Endothelial cell of umbilical vein (primary cell): ENCODE measurements around the gene BTG2. TPM values are rescaled to one million over a fixed set of nuclear protein-coding genes. Genes with fewer than 3 reads are reported as not detected.

Experiments used
- BruUV-seq: library from RNA; stranded (reverse); fragments of 400-500 nt; replicated peaks from 2 replicates; lab custom pipeline; 2021; lab: Mats Ljungman, UMichigan
- CTCF ChIA-PET: fragments of 300-600, 350-600 bp; sonication (Branson Sonifier 250); formaldehyde crosslinking; loops from one replicate; lab custom pipeline; 2021; ENCODE audit warnings: antibody characterized with exemption, inconsistent platforms; lab: Charles Lee
- POLR2A ChIA-PET: fragments of 300-600, 350-600 bp; sonication (Branson Sonifier 250); formaldehyde crosslinking; loops from one replicate; lab custom pipeline; 2021; ENCODE audit warnings: antibody characterized with exemption, inconsistent platforms; lab: Charles Lee
- DNase-seq: peaks from one replicate; pipeline ENCODE4 v3.0.0-alpha.2; 2011; ENCODE audit warnings: low read depth, low spot score
- FAIRE-seq: peaks from 2 replicates; lab custom pipeline; 2011; peaks lifted over from hg19 to GRCh38; lab: Jason Lieb, UNC
- H2AFZ ChIP-seq: 2 replicates; pipeline ENCODE4 v1.6.0; 2012; ENCODE audit warnings: low read depth, low read length, control low read depth, inconsistent platforms
- H3K27ac ChIP-seq: 2 replicates; pipeline ENCODE4 v1.5.1; 2011; ENCODE audit warnings: low read depth, mild to moderate bottlenecking, control low read depth, low read length, moderate library complexity; ENCODE audit not compliant: insufficient read depth
- H3K27me3 ChIP-seq, 2 experiments: 2 replicates each; pipeline versions ENCODE4 v1.6.0 to v1.6.1; 2011; ENCODE audit warnings: low read length in 2 of 2, mixed read lengths in 1 of 2; ENCODE audit not compliant: control insufficient read depth in 2 of 2, insufficient read depth in 2 of 2
- H3K36me3 ChIP-seq, 2 experiments: 2 replicates in 1 of 2; 3 replicates in 1 of 2; pipeline ENCODE4 v1.5.1; 2011; ENCODE audit warnings: low read length in 2 of 2, mild to moderate bottlenecking in 1 of 2, moderate library complexity in 1 of 2; ENCODE audit not compliant: control insufficient read depth in 2 of 2, insufficient read depth in 2 of 2; ENCODE audit errors: extremely low read depth in 1 of 2
- H3K4me1 ChIP-seq: 3 replicates; pipeline ENCODE4 v1.5.1; 2011; ENCODE audit warnings: mild to moderate bottlenecking, low read length; ENCODE audit not compliant: control insufficient read depth, insufficient read depth; ENCODE audit errors: extremely low read depth
- H3K4me2 ChIP-seq: 2 replicates; pipeline ENCODE4 v1.6.1; 2011; ENCODE audit warnings: low read length, control low read depth, mixed read lengths; ENCODE audit not compliant: insufficient read depth
- H3K4me3 ChIP-seq, 3 experiments: fragments of 200-600 bp in 1 of 3; sonication (generic), shearing (Covaris generic) in 1 of 3; replicated peaks in 1 of 3; 2 replicates each; pipeline ENCODE4 v1.5.1; 2011 to 2016; ENCODE audit warnings: control low read depth in 3 of 3, low read length in 3 of 3, mild to moderate bottlenecking in 2 of 3, inconsistent platforms in 1 of 3, low read depth in 1 of 3, moderate library complexity in 1 of 3; ENCODE audit not compliant: insufficient read depth in 1 of 3
- H3K79me2 ChIP-seq: 2 replicates; pipeline ENCODE4 v1.6.0; 2012; ENCODE audit warnings: low read length, inconsistent platforms; ENCODE audit not compliant: control insufficient read depth, insufficient read depth
- H3K9ac ChIP-seq: replicated peaks from 2 replicates; pipeline ENCODE3; 2011; ENCODE audit warnings: low read length, control low read depth; ENCODE audit not compliant: insufficient read depth; ENCODE audit errors: extremely low read depth
- H3K9me1 ChIP-seq: replicated peaks from 3 replicates; pipeline ENCODE4 v1.6.0; 2011; ENCODE audit warnings: mild to moderate bottlenecking, low read length; ENCODE audit not compliant: control insufficient read depth, insufficient read depth; ENCODE audit errors: extremely low read depth
- H3K9me3 ChIP-seq: replicated peaks from 2 replicates; pipeline ENCODE4 v1.5.1; 2012; ENCODE audit warnings: low read length, inconsistent platforms; ENCODE audit not compliant: control insufficient read depth, insufficient read depth
- H4K20me1 ChIP-seq: replicated peaks from 2 replicates; pipeline ENCODE3; 2011; ENCODE audit warnings: mild to moderate bottlenecking, low read length; ENCODE audit not compliant: control insufficient read depth, insufficient read depth; ENCODE audit errors: extremely low read depth
- EZH2 ChIP-seq: IDR thresholded peaks from 2 replicates; pipeline ENCODE4 v1.6.1; 2012; ENCODE audit warnings: borderline replicate concordance, low read depth, mild to moderate bottlenecking, moderate library complexity, low read length, inconsistent platforms; ENCODE audit not compliant: severe bottlenecking
- GATA2 ChIP-seq: IDR thresholded peaks from 2 replicates; pipeline ENCODE4 v1.7.0; 2011; ENCODE audit warnings: low read depth, mild to moderate bottlenecking, moderate library complexity, mixed read lengths, low read length; ENCODE audit not compliant: insufficient read length, insufficient read depth
- JUN ChIP-seq: IDR thresholded peaks from 2 replicates; pipeline ENCODE4 v1.6.1; 2011; ENCODE audit warnings: borderline replicate concordance, low read depth; ENCODE audit not compliant: insufficient read length, insufficient read depth
- MAX ChIP-seq: IDR thresholded peaks from 2 replicates; pipeline ENCODE4 v1.6.1; 2011; ENCODE audit not compliant: insufficient read depth, insufficient read length
- MYC ChIP-seq: IDR thresholded peaks from one replicate; pipeline ENCODE4 v1.6.1; 2011; ENCODE audit warnings: mild to moderate bottlenecking, low read depth, low read length
- POLR2AphosphoS5 ChIP-seq: IDR thresholded peaks from 2 replicates; pipeline ENCODE4 v1.6.1; 2012; ENCODE audit warnings: low read depth, mild to moderate bottlenecking, control low read depth, low read length, moderate library complexity; ENCODE audit not compliant: insufficient read depth
- dilution Hi-C: fragments of 300-500 bp; cut with MboI; formaldehyde crosslinking; loops from one replicate; pipeline ENCODE4 v1.15.0; 2019; ENCODE audit warnings: low sequenced_read_pairs; ENCODE audit not compliant: extremely low pct_ligation_motif_present
- intact Hi-C: fragments of 100-400 bp; cut with micrococcal nuclease; formaldehyde crosslinking; loops from one replicate; pipeline ENCODE4 v1.10.0; 2022
- polyA plus RNA-seq, 4 experiments: library from polyadenylated mRNA; depleted of rRNA in 3 of 4; stranded (reverse) in 3 of 4; unstranded in 1 of 4; fragments of >200 nt; gene quantifications; 2 replicates each; pipeline versions ENCODE4 v1.2.1 to v1.2.3, GENCODE V29; 2011 to 2012; ENCODE audit warnings: missing spikeins in 1 of 4
- total RNA-seq: library from RNA; stranded (reverse); gene quantifications from 2 replicates; pipeline ENCODE4 v1.2.3, GENCODE V29; 2021

The BTG2 gene
- total and polyA plus RNA-seq, 2 donors (not counting 3 experiments of a cell fraction or from before 2014, with no cell fraction given): 35.6 to 50.1 TPM

GRCh38 chr1:203271018-203271743, 34.1 kb upstream of the BTG2 start:
- FAIRE-seq (peak; percentile 98), DNase-seq (peak; percentile 62)
- dilution Hi-C loops: no loop called here
- intact Hi-C loops: no loop called here
- ChIA-PET CTCF (interaction anchor here (0.9 to 19.8 kb wide), 5 partner anchors 55 to 407 kb away, joined by 3 to 1014 read pairs (median 63); no protein-coding TSS in a partner anchor), POLR2A (no interaction called here)
- Histone ChIP-seq H4K20me1 (no peaks in the 10 kb centered on the region), H3K27me3 (no peaks in the 10 kb centered on the region), H2AFZ (peak overlapping the region; percentile 58), H3K27ac (no peak overlapping the region), H3K9ac (no peak overlapping the region), H3K9me1 (no peaks in the 10 kb centered on the region), H3K4me2 (no peak overlapping the region), H3K4me1 (peaks cover 9% of the 10 kb centered on the region), H3K36me3 (no peaks in the 10 kb centered on the region), H3K79me2 (no peaks in the 10 kb centered on the region), H3K9me3 (no peaks in the 10 kb centered on the region), H3K4me3 (no peak overlapping the region)
- TF ChIP-seq MAX (peak; percentile 43), JUN (no peak)
- no TSS peak for BruUV-seq

GRCh38 chr1:203271962-203272632, 33.2 kb upstream of the BTG2 start:
- H3K4me1 ChIP-seq: peaks cover 9% of the 10 kb centered on the region
- TF ChIP-seq GATA2 (no peak), EZH2 (no peak), POLR2AphosphoS5 (no peak), MYC (no peak)
- no peaks in the 10 kb centered on the region for H4K20me1 ChIP-seq
- dilution Hi-C loops (no loop called here), intact Hi-C loops (loop anchor here (2.0 kb wide), 1 partner anchor 169 kb away; no protein-coding TSS in a partner anchor)
- no TSS peak for BruUV-seq
- no peaks in the 10 kb centered on the region for H3K36me3 ChIP-seq
- H3K9me3 ChIP-seq: no peaks in the 10 kb centered on the region
- H3K4me3 ChIP-seq: no peak overlapping the region
- ChIA-PET CTCF (interaction anchor here (0.7 to 19.8 kb wide), 8 partner anchors 14 to 429 kb away, joined by 3 to 1014 read pairs (median 9); no protein-coding TSS in a partner anchor), POLR2A (no interaction called here)
- H3K79me2 ChIP-seq: no peaks in the 10 kb centered on the region
- DNase-seq (no peak), FAIRE-seq (no peak)
- H3K9ac ChIP-seq: no peak overlapping the region
- peaks cover 0 to 4% of the 10 kb centered on the region in 2 experiments for H3K27me3 ChIP-seq
- H3K4me2 ChIP-seq: no peak overlapping the region
- no peak overlapping the region for H2AFZ ChIP-seq
- H3K9me1 ChIP-seq: no peaks in the 10 kb centered on the region
- no peak overlapping the region for H3K27ac ChIP-seq
